HPDE6-E6E7 (cell line): ENCODE measurements around the gene CLDN24.
"Not testable (repeated sequence)": the region's sequence is repeated elsewhere in the genome, so short reads cannot be mapped to it uniquely, and the experiment has no call there.

Experiments
- DNase-seq: peaks from one replicate; pipeline ENCODE4 v3.0.0; 2011; ENCODE audit warnings: missing footprints; ENCODE audit errors: extremely low spot score

CLDN24 gene

DNA sequence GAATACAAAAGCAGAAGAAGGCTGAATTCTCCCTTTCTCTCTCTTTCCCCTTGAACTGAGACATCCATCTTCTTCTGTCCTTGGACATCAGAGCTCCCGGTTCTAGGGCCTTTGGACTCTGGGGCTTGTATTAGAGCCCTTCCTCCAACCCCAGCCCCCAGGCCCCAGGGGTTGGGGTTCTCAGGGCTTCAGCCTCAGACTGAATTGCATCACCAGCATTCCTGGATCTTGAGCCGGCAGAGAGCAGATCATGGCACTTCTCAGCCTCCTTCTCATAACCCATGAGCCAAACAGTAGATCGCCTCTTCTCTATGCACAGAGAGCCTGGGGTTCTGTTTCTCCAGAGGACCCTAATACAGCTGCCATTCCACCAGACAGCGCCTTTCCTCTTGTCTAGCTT, 25.3 kb upstream of the CLDN24 start:
- no peak for DNase-seq

DNA sequence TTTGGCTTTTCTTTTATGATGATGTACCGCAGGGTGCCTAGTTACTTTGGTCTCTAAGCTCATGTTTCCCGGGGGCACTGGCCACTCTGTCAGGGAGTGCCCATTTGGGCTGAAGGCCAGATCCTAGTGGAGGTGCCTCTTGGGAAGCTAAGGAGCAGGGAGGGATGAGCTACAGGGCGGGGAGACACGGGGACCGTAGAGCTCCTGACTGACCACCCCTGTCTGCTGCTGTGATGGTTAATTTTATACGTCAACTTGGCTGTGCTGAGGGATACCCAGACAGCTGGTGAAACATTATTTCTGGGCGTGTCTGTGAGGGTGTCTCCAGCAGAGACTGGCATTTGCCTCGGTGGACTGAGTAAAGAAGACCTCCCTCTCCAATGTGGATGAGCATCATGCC, 24.9 kb upstream of the CLDN24 start:
- no peak for DNase-seq

DNA sequence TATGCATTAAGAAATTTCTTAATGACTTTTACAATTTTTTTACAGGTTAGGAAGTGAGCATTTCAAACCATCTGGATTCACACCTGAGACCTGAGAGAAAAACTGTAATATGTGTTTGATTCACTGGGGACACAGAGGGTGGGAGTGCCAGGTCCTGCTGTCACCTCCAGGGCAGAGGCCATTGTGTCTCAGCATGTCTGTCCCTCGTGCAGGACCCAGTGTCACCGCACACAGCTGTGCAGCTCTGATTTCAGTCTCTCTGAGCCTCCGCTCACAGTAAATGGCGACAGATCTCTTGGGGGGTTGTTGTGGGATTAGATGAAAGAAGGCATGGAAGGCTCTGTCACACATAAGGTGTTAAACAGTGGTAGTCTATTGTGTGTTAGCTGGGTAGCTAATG, 23.0 kb upstream of the CLDN24 start:
- no peak for DNase-seq

DNA sequence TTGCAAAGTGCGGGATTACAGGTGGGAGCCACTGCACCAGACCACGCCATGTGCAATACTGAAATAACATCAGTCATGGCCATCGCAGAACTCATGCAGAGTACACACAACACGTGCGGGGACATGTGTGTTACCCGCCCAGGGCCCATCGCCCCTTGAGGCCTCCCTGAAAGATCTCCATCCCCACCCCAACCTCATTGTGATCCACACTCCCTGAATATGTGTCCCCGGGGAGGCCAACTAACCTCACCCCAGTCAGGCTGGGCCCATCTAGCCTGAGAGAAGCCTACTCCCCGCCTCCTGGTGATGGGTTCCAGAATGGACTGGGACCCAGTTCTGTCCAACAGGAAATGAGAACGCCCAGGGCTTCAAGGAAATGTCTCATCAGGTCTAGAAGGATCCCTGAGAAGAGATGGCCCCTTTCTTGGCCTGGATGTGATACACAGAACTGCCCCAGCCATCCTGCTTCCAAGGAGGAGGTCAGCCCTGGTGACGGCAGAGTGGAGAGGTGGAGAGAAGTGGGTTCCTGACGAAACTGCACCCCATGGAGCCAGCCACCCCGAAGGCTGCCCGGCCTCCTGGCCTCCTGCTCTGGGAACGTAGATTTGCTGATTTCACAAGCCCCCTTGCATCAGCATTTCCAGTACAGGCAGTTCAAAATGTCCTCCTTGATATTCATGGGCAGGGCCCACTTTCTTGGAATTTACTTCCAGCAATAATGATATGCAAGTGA, 22.5 kb upstream of the CLDN24 start:
- DNase-seq, result no peak

DNA sequence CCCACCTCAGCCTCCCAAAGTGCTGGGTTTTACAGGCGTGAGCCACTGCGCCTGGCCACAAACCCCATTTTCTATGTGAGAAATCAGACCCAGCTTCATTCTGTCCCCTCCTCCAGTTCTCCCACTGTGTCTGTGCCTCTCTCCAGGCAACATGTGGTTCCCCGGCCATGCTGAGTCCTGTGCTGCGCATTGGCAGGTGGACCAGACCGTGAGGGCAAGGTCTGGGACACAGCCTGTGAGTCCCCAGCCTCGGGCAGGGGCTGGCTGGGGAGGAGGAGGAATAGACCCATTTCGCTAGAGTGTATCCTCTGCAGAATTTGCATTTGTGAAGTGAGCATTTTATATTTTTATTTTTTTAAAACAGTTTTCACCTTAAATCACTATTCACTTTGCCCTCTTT, 21.5 kb upstream of the CLDN24 start:
- DNase-seq, result no peak

DNA sequence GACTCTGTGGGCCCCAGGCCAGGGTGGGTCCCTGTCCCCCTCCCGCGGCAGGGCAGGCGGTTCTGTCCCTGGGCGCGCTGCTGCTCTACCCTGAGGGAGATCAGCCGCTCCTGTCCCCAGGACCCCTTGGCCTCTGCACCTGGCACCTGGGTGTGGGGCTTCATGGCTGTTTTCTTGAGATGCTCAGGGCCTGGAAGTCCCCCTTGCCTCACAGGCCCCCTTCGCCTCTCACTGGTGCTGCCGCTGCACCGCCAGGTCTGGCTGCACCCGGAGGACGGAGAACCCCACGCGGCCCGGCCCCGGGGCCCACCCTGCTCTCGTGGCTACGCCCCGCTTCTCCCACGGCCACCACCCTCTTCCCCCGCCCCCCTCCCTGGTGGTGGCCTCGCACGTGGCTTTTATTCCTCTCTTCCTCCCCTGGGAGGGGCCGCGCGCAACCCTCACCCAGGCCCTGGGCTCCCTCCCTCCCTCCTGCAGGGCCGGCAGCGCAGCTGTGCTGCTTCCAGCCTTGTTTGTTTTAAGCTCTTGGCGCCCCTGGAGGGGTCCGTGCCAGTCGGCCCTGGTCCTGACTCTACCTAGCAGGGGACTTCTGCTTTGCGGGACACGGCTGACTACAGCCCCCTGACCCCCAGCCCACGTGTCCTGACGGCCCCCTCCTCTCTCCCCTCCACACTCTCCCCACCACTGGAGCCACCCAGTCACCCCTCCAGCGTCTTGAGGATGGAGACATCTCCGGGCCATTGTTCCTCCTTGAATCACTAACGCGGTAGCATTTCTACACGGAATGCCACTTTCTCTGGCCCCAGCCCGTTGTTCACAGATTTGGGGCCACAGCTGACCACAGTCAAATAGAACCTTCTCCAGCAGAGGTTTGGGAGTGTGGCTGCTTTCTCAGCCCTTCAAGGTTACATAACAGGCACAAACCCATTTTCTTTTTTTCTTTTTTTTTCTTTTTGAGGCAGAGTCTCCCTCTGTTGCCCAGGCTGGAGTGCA, 20.6 kb upstream of the CLDN24 start:
- DNase-seq, result no peak

DNA sequence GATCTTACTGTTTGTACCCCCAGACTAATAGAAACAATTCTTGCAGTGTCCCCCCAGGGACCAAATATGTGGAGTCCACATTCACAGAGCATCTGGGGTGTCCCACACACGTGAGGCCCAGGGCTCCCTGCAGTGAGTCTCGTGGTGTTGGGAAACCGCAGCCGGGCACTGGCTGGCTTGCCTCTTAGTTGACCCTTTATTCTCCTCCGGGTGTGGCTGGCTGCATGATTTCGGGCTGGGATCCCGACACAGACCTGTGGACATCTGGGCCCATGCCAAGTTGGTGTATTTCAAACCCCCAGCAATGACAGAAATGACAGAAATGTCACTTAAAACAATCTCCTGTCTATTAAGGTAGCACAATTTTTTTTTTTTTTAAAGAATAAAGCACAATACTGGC, 15.6 kb upstream of the CLDN24 start:
- DNase-seq, result no peak

DNA sequence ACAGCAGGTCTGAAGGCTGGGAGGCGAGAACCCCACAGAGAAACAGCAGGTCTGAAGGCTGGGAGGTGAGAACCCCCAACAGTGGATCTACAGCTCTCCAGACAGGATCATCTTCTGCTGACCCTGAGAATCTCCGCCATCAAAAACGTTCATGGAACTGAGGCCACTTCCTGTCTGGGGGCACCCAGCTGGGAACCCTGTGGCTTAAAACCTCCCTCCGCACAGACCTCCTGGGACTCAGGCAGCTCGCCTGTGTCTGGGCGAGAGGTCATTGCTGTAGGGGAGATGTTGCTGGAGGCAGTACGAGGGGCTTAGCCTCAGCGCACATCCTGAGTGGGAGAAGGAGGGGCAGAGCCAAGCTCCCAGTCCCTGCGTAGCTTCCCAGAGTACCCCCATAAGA, 15.1 kb upstream of the CLDN24 start:
- DNase-seq, result no peak

DNA sequence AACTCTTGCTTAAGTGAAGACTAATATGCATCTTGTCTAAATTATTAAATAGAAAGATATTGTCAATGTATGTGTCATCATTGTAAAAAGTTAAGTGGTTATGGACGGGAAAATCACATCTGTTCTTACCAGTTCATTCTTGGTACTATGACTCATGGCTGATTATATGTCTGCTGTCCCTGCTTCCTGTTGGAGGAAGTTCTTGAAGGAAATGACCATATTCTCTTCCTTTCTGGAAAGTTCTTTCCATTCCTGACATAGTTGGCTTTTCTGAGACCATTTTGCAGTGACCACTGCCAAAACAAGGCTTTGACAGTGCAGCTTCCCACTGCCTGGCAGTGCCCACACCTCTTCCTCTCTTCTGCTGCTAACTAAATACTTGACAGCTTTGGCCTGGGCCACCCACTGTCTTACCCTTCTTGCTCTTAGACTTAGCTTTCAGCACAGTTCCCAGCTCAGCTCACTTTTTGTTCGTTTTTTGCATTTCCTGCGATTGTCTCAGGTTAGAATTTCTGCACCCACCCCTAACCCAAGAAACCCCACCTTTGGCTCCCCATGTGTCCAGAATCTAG, 13.2 kb upstream of the CLDN24 start:
- DNase-seq, result peak; percentile 58

DNA sequence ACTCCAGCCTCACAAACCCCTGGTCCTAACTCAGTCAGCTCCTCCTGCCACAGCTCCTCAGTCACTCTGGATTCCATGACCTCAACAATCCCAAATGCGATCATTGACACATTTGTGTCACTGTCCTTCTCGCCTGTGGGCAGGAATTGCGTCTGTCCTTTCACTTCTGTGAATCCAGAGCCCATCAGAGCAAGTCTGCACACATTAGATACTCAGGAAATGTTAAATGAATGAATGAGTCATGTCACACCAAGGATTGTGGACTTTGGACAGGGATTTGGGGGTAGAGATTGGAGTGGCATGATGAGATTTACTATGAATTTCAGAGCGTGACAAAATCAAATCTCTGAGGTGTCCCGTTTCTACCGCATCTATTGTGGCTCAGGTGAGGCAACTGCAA, 11.8 kb upstream of the CLDN24 start:
- peak; percentile 21 for DNase-seq

DNA sequence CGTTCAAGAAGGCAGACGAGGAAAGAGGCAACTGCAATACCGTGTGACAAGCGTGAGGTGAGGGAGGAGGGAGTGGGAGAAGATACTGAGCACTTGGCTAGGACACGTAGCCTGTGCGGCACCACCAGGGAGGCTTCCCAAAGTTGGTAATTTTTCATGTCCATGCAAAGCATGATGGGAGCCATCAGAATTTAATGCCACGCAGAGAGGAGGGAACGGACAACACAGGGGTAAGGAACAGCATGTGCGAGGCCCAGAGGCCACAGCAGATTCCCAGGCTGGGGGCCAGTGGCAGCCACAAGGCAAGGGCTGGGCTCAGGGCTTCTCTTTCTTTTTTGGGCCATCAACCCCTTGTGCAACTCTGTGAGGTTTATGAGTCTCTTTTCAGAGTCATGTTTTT, 11.0 kb upstream of the CLDN24 start:
- DNase-seq, result no peak

DNA sequence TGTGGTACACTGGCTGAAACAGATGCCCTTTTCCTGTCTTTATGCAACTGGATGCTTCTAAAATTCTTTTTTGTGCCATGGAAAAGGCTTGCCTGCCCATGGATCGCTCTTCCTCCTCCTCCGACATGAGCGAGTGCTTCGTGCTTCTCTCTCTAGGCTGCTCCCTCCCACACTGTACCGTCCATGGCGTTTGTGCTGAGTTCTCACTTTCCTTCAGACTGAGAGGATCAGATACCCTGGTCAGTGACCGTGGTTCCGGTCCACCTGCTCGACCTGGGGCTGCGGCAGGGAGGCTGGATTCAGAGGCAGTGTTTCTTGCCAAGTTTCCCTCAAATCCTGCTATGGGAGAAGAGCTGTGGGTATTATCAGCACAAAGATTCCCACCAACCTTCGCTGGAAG, 10.2 kb upstream of the CLDN24 start:
- no peak for DNase-seq

DNA sequence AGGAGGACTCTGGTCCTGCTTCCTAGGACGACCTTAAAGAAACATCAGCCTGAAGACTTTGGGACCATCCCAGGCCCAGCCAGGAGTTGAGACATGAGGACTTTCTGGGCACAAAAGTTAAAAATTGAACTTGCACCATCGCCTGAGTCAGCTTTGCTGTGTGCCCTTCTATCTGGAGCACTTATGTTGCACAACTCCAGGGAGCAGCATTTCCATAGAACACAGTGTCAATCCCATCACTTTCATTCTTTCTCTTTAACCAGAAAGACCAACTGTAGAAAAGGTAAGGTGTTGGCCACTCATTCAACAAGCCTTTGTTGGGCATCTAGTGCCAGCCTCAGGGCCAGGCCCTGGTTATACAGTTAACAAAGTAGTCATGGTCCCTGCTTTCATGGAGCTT, 8.6 kb upstream of the CLDN24 start:
- no peak for DNase-seq

DNA sequence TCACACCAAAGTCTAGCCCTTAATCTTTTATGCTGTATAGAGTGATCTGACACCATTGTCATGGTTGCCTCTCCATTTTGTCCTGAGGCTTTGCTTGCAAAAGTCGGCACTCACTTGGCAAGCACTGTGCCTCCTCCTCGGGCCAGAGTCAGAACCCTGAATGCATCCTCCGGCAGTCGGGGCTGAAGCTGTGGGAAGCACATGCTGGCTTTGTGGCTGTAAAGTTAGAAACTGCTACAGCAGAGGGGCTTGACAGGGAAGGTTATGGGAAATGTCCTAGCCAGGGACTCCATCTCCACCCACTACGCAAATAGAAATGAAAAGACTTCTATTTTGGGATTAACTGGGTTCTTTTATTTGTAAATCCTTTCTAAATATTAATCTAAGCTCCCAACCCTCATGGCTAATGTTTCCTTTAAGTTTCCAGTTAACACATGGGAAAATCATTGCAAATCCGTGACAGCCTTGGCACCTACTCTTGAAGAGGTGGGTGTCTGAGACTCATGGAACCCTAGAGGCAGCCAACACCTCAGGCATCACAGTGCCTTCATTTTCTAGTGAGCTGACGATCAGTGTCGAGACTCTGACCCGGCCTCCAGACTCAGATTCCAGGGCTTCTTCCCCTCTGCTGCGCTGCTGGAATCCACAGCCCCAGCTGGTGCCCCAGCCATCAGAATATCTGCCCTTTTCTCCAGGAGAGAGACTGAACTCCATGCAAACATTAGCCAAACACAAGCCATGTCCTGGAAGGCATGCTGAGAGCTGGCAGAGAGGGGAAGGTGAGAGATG, 7.9 kb upstream of the CLDN24 start:
- no peak for DNase-seq

DNA sequence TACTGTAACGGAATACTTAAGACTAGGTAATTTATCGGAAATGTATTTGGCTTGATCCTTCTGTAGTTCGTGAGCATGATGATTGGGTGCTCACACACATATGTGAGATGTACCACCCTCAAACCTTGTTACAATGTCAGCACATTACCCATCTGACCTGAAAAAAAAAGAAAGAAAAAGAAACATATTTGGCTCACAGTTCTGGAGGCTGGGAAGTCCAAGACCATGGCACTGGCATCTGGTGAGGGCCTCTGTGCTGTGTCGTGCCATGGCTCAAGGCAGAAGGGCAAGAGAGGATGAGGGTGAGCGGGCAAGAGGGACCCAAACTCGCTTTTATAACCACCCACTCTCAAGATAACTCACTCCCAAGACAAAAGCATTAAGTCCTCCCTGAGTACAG, 7.0 kb upstream of the CLDN24 start:
- no peak for DNase-seq

DNA sequence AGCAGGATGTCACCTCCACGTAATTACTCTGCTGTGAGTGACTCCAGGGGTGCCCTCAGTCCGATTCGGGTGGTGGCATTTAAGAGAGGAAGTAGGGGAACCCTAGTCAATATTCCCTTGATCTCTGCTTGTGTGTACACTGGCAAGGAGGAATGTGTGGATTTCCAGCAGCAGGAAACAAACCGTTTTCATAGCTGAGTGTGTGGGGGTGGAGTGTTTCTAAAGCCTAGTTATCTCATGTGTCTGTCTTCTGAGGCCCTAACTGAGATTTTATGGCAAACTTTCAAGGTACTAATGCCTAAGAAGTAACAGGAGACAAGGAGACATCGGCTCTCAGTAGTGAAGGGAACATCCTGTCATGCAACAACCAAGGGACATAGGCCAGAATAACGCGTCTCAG, 6.6 kb upstream of the CLDN24 start:
- no peak for DNase-seq

DNA sequence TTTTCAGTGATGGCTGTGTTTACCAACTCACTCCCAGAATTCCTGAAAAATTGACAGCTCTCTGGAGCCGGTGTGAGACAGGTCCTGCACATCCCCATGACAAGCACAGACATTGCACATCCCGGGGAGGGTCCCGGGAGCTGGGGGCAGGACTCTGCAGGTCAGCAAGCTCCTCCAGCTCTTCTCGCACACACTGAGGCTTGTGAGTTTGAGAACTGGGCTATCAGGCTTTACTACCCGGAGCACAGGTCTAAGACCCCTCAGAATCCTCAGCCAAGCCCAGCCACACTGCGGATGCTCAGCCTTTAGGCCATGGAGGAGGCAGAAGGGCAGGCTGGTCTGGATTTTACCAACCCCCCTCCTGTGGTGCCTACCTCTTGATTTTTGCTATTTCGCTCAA, 5.6 kb upstream of the CLDN24 start:
- no peak for DNase-seq

DNA sequence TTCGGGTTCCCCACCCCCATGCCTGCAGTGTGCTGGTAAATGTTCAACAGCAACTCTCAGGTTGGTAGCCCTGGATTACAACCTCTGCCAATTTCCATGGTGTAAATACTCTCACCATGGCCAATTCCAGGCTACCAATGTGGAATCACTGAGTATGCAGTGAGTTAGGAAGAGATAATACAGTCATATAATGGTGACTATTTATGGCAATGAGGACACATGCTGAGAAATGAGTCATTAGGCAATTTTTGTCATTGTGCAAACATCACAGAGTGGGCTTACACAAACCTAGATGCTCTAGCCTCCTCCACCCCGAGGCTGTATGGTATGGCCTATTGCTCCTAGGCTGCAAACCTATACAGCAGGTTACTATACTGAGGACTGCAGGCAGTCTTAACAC, 4.6 kb upstream of the CLDN24 start:
- DNase-seq, result no peak

DNA sequence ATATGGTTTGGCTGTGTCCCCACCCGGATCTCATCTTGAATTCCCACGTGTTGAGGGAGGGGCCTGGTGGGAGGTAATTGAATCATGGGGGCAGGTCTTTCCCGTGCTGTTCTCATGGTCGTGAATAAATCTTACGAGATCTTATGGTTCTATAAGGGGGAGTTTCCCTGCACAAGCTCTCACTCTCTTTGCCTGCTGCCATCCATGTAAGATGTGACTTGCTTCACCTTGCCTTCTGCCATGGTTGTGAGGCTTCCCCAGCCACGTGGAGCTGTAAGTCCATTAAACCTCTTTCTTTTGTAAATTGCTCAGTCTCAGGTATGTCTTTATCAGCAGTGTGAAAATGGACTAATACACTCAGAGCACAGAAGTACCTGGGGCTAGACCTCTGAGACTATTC, 4.2 kb upstream of the CLDN24 start:
- not testable (repeated sequence) for DNase-seq

DNA sequence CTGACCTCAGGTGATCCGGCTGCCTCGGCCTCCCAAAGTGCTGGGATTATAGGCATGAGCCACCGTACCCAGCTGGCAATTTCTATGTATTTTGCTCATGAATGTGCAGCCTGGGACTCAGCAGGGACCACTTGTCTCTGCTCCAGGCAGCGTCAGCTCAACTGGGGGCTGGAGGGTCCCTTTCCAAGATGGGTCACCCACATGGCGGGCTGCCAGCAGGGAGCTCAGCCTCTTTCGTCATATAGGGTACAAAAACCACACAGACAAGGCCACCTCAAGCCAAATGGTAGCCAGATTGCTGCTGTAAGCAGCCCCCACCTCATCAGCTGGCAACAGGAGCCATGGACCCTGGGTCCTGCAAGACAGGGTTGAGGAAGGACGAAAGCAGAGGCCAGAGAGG, 2.4 kb upstream of the CLDN24 start:
- DNase-seq, result no peak

DNA sequence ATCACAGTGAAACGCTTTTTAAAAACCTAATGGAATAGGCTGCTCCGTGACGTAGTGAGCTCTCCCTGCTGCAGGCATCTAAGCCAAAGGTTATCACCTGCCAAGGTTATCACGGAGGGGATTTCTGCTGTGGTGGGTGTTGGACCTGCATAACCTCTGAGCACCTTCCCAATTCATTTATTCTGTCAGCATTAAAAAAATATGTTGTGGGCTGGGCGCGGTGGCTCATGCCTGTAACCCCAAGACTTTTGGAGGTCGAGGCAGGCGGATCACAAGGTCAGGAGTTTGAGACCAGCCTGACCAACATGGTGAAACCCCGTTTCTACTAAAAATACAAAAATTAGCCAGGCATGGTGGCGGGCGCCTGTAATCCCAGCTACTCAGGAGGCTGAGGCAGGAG, 1.8 kb upstream of the CLDN24 start:
- not testable (repeated sequence) for DNase-seq

DNA sequence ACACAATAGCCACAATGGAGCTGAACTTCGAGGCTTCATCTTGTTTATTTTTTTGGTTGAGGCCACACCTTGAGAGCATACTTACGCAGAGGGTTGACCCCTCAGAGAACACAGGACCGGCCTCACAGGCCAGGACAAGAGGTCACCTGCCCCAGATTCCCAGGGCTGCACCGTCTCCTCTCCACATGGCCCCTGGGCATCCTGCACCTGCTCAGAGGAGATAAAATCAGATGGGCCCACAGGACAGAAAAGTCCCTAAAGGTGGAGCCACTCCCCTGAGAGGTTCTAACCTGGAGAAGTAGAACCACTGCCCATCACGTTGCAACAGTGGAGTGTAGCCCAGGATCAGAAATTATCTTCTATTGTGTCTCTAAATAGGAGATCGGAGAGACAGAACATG, 1.1 kb upstream of the CLDN24 start:
- no peak for DNase-seq
